ENCODE measurements around the gene TNFRSF4.

- TF ChIP-seq SP1 (IDR thresholded peaks at IDR 0.05) (no peak), TARDBP (IDR thresholded peaks at IDR 0.05) (no peak), FOXA1 (IDR thresholded peaks at IDR 0.05) (no peak), SUZ12 (IDR thresholded peaks at IDR 0.05) (no peak)
Observed at GRCh38 chr1:1210726-1211540, 3.0 kb downstream of the TNFRSF4 start.
